Activated CD8-positive, alpha-beta T cell treated with anti-CD3 and anti-CD28 coated beads for 36 hours (primary cell): ENCODE data around the gene OSBPL5. TPM values are rescaled to one million over a fixed set of nuclear protein-coding genes. Genes with fewer than 3 reads are reported as not detected.

Experiments used
- ATAC-seq: fragments of 200-7000 bp; cut with Tn5 transposase; one replicate; pipeline ENCODE4 v1.10.0; 2021; ENCODE audit warnings: mild to moderate bottlenecking, moderate library complexity
- CTCF ChIA-PET: fragments of 350-600 bp; sonication (Branson Sonifier 250); formaldehyde crosslinking; loops from one replicate; lab custom pipeline; 2021; ENCODE audit warnings: antibody characterized with exemption; lab: Charles Lee
- POLR2A ChIA-PET: fragments of 350-600 bp; sonication (Branson Sonifier 250); formaldehyde crosslinking; loops from one replicate; lab custom pipeline; 2021; ENCODE audit warnings: antibody characterized with exemption; lab: Charles Lee
- DNase-seq: peaks from one replicate; pipeline ENCODE4 v3.0.0-alpha.2; 2020
- H3K27ac Mint-ChIP-seq: one replicate; pipeline ENCODE4 v1.8.0; 2021; ENCODE audit warnings: mild to moderate bottlenecking, mixed read lengths
- H3K27me3 Mint-ChIP-seq: one replicate; pipeline ENCODE4 v1.8.0; 2021; ENCODE audit warnings: mixed read lengths
- H3K36me3 Mint-ChIP-seq: one replicate; pipeline ENCODE4 v1.8.0; 2021; ENCODE audit warnings: low read depth, mixed read lengths
- H3K4me1 Mint-ChIP-seq: one replicate; pipeline ENCODE4 v1.8.0; 2021; ENCODE audit warnings: low read depth, mixed read lengths
- H3K4me3 Mint-ChIP-seq: one replicate; pipeline ENCODE4 v1.8.0; 2021; ENCODE audit warnings: mild to moderate bottlenecking, moderate library complexity, mixed read lengths
- H3K9me3 Mint-ChIP-seq: one replicate; pipeline ENCODE4 v1.8.0; 2021; ENCODE audit warnings: mixed read lengths
- CTCF ChIP-seq: fragments of 200-600 bp; IDR thresholded peaks from one replicate; pipeline ENCODE4 v1.8.0; 2022; ENCODE audit warnings: antibody characterized with exemption, mild to moderate bottlenecking
- intact Hi-C: fragments of 100-400 bp; cut with micrococcal nuclease; formaldehyde crosslinking; loops from one replicate; pipeline ENCODE4 v1.10.0; 2022
- total RNA-seq, 2 experiments: library from RNA; stranded (reverse); gene quantifications; one replicate each; pipeline ENCODE4 v1.2.3, GENCODE V29; 2021

Gene OSBPL5
- total RNA-seq, 2 experiments from 2014 or later = 4.8 to 5.9 TPM

- DNase-seq (no peak), ATAC-seq (no peak)
- no peak for TF ChIP-seq CTCF
- ChIA-PET POLR2A (no interaction called here), CTCF (no interaction called here)
- Mint-ChIP-seq H3K27me3 (no peaks in the 10 kb centered on the region), H3K9me3 (no peaks in the 10 kb centered on the region), H3K36me3 (no peaks in the 10 kb centered on the region), H3K4me3 (no peak overlapping the region), H3K4me1 (peaks cover 7% of the 10 kb centered on the region), H3K27ac (no peak overlapping the region)
- intact Hi-C loops = no loop called here
Observed at GRCh38 chr11:3134218-3134621, 30.9 kb downstream of the OSBPL5 start.

- ChIA-PET CTCF (no interaction called here), POLR2A (no interaction called here)
- TF ChIP-seq CTCF = no peak
- no peaks in the 10 kb centered on the region for H3K36me3 Mint-ChIP-seq
- intact Hi-C loops = no loop called here
- H3K27ac Mint-ChIP-seq = no peak overlapping the region
- no peak for DNase-seq
- no peaks in the 10 kb centered on the region for H3K27me3 Mint-ChIP-seq
- no peaks in the 10 kb centered on the region for H3K9me3 Mint-ChIP-seq
- ATAC-seq = no peak
- H3K4me3 Mint-ChIP-seq = no peak overlapping the region
- H3K4me1 Mint-ChIP-seq = peaks cover 7% of the 10 kb centered on the region
Observed at GRCh38 chr11:3133261-3134217, 31.6 kb downstream of the OSBPL5 start.

GRCh38 chr11:3132831-3133260 lies 32.3 kb downstream of the OSBPL5 start:
- Mint-ChIP-seq H3K9me3 (no peaks in the 10 kb centered on the region), H3K4me3 (no peak overlapping the region), H3K4me1 (peaks cover 7% of the 10 kb centered on the region), H3K27me3 (no peaks in the 10 kb centered on the region), H3K36me3 (no peaks in the 10 kb centered on the region), H3K27ac (no peak overlapping the region)
- ATAC-seq (no peak), DNase-seq (no peak)
- no peak for TF ChIP-seq CTCF
- ChIA-PET POLR2A (no interaction called here), CTCF (no interaction called here)
- intact Hi-C loops = no loop called here

GRCh38 chr11:3132271-3132781 lies 32.8 kb downstream of the OSBPL5 start:
- Mint-ChIP-seq H3K4me1 (peaks cover 7% of the 10 kb centered on the region), H3K27me3 (no peaks in the 10 kb centered on the region), H3K27ac (no peak overlapping the region), H3K4me3 (no peak overlapping the region), H3K36me3 (no peaks in the 10 kb centered on the region), H3K9me3 (no peaks in the 10 kb centered on the region)
- ATAC-seq = no peak
- TF ChIP-seq CTCF = no peak
- ChIA-PET POLR2A (no interaction called here), CTCF (no interaction called here)
- intact Hi-C loops = no loop called here
- no peak for DNase-seq

GRCh38 chr11:3131330-3131941 lies 33.7 kb downstream of the OSBPL5 start:
- Mint-ChIP-seq H3K4me1 (peaks cover 7% of the 10 kb centered on the region), H3K4me3 (no peak overlapping the region), H3K27ac (no peak overlapping the region), H3K9me3 (no peaks in the 10 kb centered on the region), H3K27me3 (no peaks in the 10 kb centered on the region), H3K36me3 (no peaks in the 10 kb centered on the region)
- no peak for DNase-seq
- intact Hi-C loops = no loop called here
- no peak for ATAC-seq
- POLR2A ChIA-PET = no interaction called here
- CTCF ChIA-PET = no interaction called here
- TF ChIP-seq CTCF = no peak
